Nephron progenitor cell (in vitro differentiated cells): Measurements from ENCODE around the gene CHRNA4.

Experiments used
- DNase-seq: peaks from one replicate; pipeline ENCODE4 v3.0.0; 2021
- H3K27ac Mint-ChIP-seq: 2 replicates; pipeline ENCODE4 v1.8.0; 2021; ENCODE audit warnings: mild to moderate bottlenecking, moderate library complexity, mixed read lengths
- H3K27me3 Mint-ChIP-seq: 2 replicates; pipeline ENCODE4 v1.8.0; 2021; ENCODE audit warnings: mild to moderate bottlenecking, low read depth, mixed read lengths; ENCODE audit not compliant: poor library complexity
- H3K36me3 Mint-ChIP-seq: 2 replicates; pipeline ENCODE4 v1.8.0; 2021; ENCODE audit warnings: low read depth, mixed read lengths
- H3K4me1 Mint-ChIP-seq: 2 replicates; pipeline ENCODE4 v1.8.0; 2021; ENCODE audit warnings: mixed read lengths
- H3K4me3 Mint-ChIP-seq: 2 replicates; pipeline ENCODE4 v1.8.0; 2021; ENCODE audit warnings: mild to moderate bottlenecking, moderate library complexity, mixed read lengths
- H3K9me3 Mint-ChIP-seq: 2 replicates; pipeline ENCODE4 v1.8.0; 2021; ENCODE audit warnings: mild to moderate bottlenecking, moderate library complexity, mixed read lengths
- TF ChIP-seq, protein P1 (sequence below): fragments of 200-600 bp; sonication (generic); IDR thresholded peaks from 2 replicates; pipeline ENCODE4 v1.5.0; 2021; ENCODE audit warnings: antibody characterized with exemption

The CHRNA4 gene

DNA sequence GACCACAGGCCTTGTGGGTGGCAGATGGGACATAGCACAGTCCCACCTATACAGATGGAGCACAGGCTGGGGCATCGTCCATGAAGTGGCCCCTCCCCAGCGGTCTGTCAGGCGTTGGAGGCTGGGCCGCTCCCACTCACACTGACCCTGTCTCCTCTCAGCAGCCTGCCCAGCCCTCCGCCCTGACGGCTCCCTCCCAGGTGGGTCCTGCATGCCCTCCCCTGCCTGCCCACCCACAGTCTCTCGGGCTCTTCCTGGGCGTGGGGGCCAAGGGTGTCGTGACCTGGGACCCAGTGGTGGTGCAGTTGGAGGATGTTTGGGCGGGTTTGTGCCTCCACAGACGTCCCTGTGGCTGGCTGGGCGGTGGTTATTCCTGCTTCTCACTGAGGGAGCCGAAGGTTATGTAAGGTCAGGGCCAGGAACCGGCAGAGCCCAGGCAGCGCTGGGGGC lies 45.9 kb downstream of the CHRNA4 start:
- H3K27me3 Mint-ChIP-seq: peaks cover 8% of the 10 kb centered on the region
- TF ChIP-seq, protein P1, sequence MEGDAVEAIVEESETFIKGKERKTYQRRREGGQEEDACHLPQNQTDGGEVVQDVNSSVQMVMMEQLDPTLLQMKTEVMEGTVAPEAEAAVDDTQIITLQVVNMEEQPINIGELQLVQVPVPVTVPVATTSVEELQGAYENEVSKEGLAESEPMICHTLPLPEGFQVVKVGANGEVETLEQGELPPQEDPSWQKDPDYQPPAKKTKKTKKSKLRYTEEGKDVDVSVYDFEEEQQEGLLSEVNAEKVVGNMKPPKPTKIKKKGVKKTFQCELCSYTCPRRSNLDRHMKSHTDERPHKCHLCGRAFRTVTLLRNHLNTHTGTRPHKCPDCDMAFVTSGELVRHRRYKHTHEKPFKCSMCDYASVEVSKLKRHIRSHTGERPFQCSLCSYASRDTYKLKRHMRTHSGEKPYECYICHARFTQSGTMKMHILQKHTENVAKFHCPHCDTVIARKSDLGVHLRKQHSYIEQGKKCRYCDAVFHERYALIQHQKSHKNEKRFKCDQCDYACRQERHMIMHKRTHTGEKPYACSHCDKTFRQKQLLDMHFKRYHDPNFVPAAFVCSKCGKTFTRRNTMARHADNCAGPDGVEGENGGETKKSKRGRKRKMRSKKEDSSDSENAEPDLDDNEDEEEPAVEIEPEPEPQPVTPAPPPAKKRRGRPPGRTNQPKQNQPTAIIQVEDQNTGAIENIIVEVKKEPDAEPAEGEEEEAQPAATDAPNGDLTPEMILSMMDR: no peak
- no peaks in the 10 kb centered on the region for H3K36me3 Mint-ChIP-seq
- DNase-seq: no peak
- H3K9me3 Mint-ChIP-seq: no peaks in the 10 kb centered on the region
- no peak overlapping the region for H3K4me3 Mint-ChIP-seq
- no peak overlapping the region for H3K27ac Mint-ChIP-seq
- peaks cover 8% of the 10 kb centered on the region for H3K4me1 Mint-ChIP-seq

DNA sequence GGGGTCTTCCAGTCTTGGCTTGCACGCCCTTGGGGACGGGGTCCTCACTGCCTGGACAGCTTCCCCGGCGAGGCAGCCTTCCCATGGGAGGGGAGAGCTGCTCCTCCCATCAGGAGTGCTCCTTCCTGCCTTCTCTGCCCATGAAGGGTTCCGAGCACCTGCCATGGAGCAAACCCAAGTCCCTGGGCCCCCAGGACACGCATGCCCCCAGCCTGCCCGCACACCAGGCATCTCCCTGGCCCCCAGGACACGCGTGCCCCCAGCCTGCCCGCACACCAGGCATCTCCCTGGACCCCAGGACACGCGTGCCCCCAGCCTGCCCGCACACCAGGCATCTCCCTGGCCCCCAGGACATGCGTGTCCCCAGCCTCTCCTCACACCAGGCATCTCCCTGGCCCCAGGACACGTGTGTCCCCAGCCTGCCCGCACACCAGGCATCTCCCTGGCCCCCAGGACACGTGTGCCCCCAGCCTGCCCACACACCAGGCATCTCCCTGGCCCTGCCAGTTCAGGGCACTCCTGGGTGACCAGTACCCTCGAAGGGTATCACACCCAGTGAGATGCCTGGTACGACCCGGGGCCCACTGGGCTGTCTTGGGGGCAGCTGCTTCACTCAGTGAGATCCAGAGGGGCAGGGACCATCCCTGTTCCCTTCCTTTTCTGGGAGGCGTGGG lies 46.4 kb downstream of the CHRNA4 start:
- no peak for DNase-seq
- TF ChIP-seq, protein P1: no peak
- Mint-ChIP-seq H3K4me1 (peaks cover 11% of the 10 kb centered on the region), H3K27ac (no peak overlapping the region), H3K4me3 (no peak overlapping the region), H3K36me3 (no peaks in the 10 kb centered on the region), H3K27me3 (peaks cover 8% of the 10 kb centered on the region), H3K9me3 (no peaks in the 10 kb centered on the region)

DNA sequence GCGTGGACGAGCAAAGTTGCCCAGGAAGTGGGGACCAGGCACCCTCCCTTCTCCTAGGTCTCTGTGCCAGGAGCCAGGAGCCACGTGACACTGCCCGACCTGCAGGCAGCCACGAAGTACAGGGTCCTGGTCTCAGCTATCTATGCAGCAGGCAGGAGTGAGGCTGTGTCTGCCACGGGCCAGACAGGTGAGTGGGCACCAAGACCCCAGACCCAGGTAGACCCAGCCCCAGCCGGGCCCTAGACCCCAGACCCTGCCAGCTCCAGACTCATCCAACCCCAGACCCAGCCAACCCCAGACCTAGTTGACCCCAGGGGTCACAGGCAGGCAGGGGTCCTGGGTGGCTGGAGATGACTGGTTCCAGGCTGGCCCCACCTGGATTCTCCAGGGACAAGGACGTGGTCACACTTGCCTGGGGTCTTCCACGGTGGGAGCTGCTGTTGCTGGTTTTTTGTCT lies 47.1 kb downstream of the CHRNA4 start:
- TF ChIP-seq, protein P1: no peak
- no peaks in the 10 kb centered on the region for H3K36me3 Mint-ChIP-seq
- no peak for DNase-seq
- peaks cover 8% of the 10 kb centered on the region for H3K27me3 Mint-ChIP-seq
- H3K4me1 Mint-ChIP-seq: peaks cover 12% of the 10 kb centered on the region
- H3K9me3 Mint-ChIP-seq: no peaks in the 10 kb centered on the region
- no peak overlapping the region for H3K4me3 Mint-ChIP-seq
- H3K27ac Mint-ChIP-seq: no peak overlapping the region

DNA sequence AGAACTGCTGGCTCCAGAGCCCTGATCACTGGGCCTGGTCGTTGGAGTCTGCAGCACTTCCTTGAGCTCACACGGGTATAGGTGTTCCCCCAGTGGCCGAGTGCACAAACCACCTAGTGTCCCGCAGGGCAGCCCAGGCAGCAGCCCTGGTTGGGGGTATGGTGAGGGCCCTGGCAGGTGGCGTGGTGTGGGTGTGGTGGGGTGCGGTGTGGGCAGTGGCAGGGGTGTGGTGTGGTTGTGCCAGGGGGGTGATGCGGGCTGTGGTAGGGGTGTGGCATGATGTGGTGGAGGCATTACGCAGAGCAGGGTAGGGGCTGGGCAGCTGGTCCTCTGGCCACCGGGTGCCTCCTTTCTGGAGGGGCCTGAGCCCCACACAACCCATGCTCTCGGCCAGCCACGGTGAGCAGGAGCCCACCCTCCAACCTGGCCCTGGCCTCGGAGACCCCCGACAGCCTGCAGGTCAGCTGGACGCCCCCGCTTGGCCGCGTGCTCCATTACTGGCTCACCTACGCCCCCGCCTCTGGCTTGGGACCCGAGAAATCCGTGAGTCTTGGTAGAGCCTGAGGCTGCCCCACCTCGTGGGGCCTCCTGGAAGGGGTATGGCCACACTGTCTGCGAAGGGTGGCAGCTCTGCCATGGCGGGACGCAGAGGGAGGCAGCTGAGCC lies 47.7 kb downstream of the CHRNA4 start:
- DNase-seq: no peak
- TF ChIP-seq, protein P1: no peak
- Mint-ChIP-seq H3K9me3 (no peaks in the 10 kb centered on the region), H3K27me3 (peaks cover 8% of the 10 kb centered on the region), H3K4me3 (no peak overlapping the region), H3K36me3 (no peaks in the 10 kb centered on the region), H3K4me1 (peaks cover 12% of the 10 kb centered on the region), H3K27ac (no peak overlapping the region)

DNA sequence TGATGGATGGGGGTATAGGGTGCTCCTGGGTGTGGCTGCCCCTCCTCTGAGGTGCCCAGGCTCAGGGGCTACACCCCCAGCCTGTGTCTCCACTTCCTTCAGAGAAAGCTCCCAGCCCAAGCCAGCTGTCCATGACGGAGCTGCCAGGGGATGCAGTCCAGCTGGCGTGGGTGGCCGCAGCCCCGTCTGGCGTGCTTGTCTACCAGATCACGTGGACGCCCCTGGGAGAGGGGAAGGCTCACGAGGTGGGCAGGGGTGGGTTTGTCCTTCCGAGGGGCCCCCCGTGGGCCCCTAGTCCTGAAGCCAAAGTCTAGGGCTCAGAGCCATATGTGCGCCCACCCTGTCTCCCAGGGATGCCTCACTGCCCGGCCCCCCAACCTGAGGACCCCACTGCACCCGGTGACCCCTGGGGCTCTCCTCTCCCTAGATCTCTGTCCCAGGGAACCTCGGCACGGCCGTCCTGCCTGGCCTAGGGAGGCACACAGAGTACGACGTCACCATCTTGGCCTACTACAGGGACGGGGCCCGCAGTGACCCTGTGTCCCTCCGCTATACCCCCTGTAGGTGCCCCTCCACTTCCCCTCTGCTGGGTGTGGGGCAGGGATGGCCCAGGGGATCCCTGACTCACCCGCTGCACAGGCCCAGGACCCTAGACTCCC lies 48.3 kb downstream of the CHRNA4 start:
- DNase-seq: no peak
- H3K27ac Mint-ChIP-seq: no peak overlapping the region
- H3K27me3 Mint-ChIP-seq: peaks cover 8% of the 10 kb centered on the region

More for the DNA sequence above, 48.3 kb downstream of the CHRNA4 start:
- H3K4me1 Mint-ChIP-seq: peaks cover 12% of the 10 kb centered on the region
- H3K4me3 Mint-ChIP-seq: no peak overlapping the region
- no peaks in the 10 kb centered on the region for H3K9me3 Mint-ChIP-seq
- TF ChIP-seq, protein P1: no peak
- H3K36me3 Mint-ChIP-seq: no peaks in the 10 kb centered on the region
